ENCODE data around the gene PLA2G2F. TPM values are rescaled to one million over a fixed set of nuclear protein-coding genes. Genes with fewer than 3 reads are reported as not detected.

PLA2G2F gene
- total and polyA plus RNA-seq, 9 of the 15 experiments (the other 6 are each of a cell fraction or from before 2014, with no cell fraction given) = not detected

DNA sequence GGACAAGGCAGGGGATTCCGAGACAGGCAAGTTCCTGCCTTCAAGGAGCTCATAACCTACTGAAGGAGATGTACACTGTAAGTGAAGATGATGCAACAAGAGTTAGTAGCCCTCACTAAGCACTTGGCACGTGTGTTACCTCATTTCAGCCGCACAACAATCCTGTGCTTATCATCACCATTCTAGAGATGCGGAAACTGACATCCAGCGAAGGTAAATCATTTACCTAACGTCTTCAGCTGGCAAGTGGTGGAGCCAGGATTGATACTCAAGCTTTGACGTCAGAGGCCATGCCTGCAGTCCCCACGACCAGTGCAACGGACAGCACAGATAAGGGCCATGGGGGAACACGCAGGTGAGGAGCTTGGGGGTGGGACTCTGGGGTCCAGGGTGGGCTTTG lies 43.9 kb downstream of the PLA2G2F start (continued):
- TF ChIP-seq, protein P1, sequence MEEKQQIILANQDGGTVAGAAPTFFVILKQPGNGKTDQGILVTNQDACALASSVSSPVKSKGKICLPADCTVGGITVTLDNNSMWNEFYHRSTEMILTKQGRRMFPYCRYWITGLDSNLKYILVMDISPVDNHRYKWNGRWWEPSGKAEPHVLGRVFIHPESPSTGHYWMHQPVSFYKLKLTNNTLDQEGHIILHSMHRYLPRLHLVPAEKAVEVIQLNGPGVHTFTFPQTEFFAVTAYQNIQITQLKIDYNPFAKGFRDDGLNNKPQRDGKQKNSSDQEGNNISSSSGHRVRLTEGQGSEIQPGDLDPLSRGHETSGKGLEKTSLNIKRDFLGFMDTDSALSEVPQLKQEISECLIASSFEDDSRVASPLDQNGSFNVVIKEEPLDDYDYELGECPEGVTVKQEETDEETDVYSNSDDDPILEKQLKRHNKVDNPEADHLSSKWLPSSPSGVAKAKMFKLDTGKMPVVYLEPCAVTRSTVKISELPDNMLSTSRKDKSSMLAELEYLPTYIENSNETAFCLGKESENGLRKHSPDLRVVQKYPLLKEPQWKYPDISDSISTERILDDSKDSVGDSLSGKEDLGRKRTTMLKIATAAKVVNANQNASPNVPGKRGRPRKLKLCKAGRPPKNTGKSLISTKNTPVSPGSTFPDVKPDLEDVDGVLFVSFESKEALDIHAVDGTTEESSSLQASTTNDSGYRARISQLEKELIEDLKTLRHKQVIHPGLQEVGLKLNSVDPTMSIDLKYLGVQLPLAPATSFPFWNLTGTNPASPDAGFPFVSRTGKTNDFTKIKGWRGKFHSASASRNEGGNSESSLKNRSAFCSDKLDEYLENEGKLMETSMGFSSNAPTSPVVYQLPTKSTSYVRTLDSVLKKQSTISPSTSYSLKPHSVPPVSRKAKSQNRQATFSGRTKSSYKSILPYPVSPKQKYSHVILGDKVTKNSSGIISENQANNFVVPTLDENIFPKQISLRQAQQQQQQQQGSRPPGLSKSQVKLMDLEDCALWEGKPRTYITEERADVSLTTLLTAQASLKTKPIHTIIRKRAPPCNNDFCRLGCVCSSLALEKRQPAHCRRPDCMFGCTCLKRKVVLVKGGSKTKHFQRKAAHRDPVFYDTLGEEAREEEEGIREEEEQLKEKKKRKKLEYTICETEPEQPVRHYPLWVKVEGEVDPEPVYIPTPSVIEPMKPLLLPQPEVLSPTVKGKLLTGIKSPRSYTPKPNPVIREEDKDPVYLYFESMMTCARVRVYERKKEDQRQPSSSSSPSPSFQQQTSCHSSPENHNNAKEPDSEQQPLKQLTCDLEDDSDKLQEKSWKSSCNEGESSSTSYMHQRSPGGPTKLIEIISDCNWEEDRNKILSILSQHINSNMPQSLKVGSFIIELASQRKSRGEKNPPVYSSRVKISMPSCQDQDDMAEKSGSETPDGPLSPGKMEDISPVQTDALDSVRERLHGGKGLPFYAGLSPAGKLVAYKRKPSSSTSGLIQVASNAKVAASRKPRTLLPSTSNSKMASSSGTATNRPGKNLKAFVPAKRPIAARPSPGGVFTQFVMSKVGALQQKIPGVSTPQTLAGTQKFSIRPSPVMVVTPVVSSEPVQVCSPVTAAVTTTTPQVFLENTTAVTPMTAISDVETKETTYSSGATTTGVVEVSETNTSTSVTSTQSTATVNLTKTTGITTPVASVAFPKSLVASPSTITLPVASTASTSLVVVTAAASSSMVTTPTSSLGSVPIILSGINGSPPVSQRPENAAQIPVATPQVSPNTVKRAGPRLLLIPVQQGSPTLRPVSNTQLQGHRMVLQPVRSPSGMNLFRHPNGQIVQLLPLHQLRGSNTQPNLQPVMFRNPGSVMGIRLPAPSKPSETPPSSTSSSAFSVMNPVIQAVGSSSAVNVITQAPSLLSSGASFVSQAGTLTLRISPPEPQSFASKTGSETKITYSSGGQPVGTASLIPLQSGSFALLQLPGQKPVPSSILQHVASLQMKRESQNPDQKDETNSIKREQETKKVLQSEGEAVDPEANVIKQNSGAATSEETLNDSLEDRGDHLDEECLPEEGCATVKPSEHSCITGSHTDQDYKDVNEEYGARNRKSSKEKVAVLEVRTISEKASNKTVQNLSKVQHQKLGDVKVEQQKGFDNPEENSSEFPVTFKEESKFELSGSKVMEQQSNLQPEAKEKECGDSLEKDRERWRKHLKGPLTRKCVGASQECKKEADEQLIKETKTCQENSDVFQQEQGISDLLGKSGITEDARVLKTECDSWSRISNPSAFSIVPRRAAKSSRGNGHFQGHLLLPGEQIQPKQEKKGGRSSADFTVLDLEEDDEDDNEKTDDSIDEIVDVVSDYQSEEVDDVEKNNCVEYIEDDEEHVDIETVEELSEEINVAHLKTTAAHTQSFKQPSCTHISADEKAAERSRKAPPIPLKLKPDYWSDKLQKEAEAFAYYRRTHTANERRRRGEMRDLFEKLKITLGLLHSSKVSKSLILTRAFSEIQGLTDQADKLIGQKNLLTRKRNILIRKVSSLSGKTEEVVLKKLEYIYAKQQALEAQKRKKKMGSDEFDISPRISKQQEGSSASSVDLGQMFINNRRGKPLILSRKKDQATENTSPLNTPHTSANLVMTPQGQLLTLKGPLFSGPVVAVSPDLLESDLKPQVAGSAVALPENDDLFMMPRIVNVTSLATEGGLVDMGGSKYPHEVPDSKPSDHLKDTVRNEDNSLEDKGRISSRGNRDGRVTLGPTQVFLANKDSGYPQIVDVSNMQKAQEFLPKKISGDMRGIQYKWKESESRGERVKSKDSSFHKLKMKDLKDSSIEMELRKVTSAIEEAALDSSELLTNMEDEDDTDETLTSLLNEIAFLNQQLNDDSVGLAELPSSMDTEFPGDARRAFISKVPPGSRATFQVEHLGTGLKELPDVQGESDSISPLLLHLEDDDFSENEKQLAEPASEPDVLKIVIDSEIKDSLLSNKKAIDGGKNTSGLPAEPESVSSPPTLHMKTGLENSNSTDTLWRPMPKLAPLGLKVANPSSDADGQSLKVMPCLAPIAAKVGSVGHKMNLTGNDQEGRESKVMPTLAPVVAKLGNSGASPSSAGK (IDR thresholded peaks at IDR 0.05) = 0 out of 2 replicates have a peak, but pooled peaks have one; percentile 25
- TF ChIP-seq DMBX1 (CRISPR knock-in tag; IDR thresholded peaks at IDR 0.05; ENCODE audit: borderline replicate concordance) (peak; percentile 17; the same call in 1 of the 2 replicates), ZNF766 (CRISPR knock-in tag; conservative IDR thresholded peaks at IDR 0.05) (no peak), CCNT2 (IDR thresholded peaks at IDR 0.05; ENCODE audit: borderline replicate concordance, extremely low read depth, insufficient read length, low read depth, low read length) (no peak), CEBPG (CRISPR knock-in tag; IDR thresholded peaks at IDR 0.05) (peak; percentile 63), CEBPG (tag; conservative IDR thresholded peaks at IDR 0.05 in 1 of 2, IDR thresholded peaks at IDR 0.05 in 1 of 2) (peak; percentile 48 to 79; a peak in 2 of 4 replicates), CEBPB (tag; IDR thresholded peaks at IDR 0.05) (peak; percentile 31), BHLHE40 (IDR thresholded peaks at IDR 0.05; ENCODE audit: low read length) (peak; percentile 35; the same call in 1 of the 2 replicates), TRIM24 (IDR thresholded peaks at IDR 0.05) (0 out of 4 replicates have a peak, but pooled peaks of 1 of the 2 experiments have one; percentile 31), GTF2F1 (IDR thresholded peaks at IDR 0.05; ENCODE audit: low read depth, low read length) (no peak), TBP (optimal IDR thresholded peaks at IDR 0.05; ENCODE audit: low read depth, low read length) (peak; percentile 5)
- TF ChIP-seq, protein P2, sequence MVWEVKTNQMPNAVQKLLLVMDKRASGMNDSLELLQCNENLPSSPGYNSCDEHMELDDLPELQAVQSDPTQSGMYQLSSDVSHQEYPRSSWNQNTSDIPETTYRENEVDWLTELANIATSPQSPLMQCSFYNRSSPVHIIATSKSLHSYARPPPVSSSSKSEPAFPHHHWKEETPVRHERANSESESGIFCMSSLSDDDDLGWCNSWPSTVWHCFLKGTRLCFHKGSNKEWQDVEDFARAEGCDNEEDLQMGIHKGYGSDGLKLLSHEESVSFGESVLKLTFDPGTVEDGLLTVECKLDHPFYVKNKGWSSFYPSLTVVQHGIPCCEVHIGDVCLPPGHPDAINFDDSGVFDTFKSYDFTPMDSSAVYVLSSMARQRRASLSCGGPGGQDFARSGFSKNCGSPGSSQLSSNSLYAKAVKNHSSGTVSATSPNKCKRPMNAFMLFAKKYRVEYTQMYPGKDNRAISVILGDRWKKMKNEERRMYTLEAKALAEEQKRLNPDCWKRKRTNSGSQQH (CRISPR knock-in tag; IDR thresholded peaks at IDR 0.05) = no peak

All from K562 (cell line).